ENCODE measurements around the gene CCDC87. TPM values are rescaled to one million over a fixed set of nuclear protein-coding genes. Genes with fewer than 3 reads are reported as not detected.

The CCDC87 gene
- total RNA-seq, 2 donors from 2014 or later, result 0.63 to 2.3 TPM

Other genes with a start within 250 kb of the CCDC87 start
- gene BRMS1, start 248.0 kb downstream of the CCDC87 start, total RNA-seq, result 10 to 100 TPM; 44.3 to 53.9 TPM
- gene B4GAT1, start 245.4 kb downstream of the CCDC87 start, total RNA-seq, result 1 to 10 TPM; 2.4 to 2.8 TPM
- 1 to 10 TPM; 5.4 TPM for gene SLC29A2, start 221.3 kb downstream of the CCDC87 start, total RNA-seq
- not detected for gene NPAS4, start 172.0 kb downstream of the CCDC87 start, total RNA-seq
- 10 to 100 TPM; 30.1 to 31.1 TPM for gene MRPL11, start 154.2 kb downstream of the CCDC87 start, total RNA-seq
- gene PELI3, start 126.2 kb downstream of the CCDC87 start, total RNA-seq, result 10 to 100 TPM; 11.3 to 13.3 TPM
- gene DPP3, start 112.6 kb downstream of the CCDC87 start, total RNA-seq, result 10 to 100 TPM; 23.9 to 34.0 TPM
- 10 to 100 TPM; 15.2 to 16.4 TPM for gene BBS1, start 82.4 kb downstream of the CCDC87 start, total RNA-seq
- 10 to 100 TPM; 15.2 to 18.1 TPM for gene ZDHHC24, start 47.0 kb downstream of the CCDC87 start, total RNA-seq
- under 1 TPM in 1 of 2 donors, not detected in 1; 0.30 TPM for gene ACTN3, start 46.2 kb downstream of the CCDC87 start, total RNA-seq
- 10 to 100 TPM; 10.5 to 13.4 TPM for gene CTSF, start 24.5 kb downstream of the CCDC87 start, total RNA-seq
- 10 to 100 TPM; 23.1 to 23.4 TPM for gene CCS, start 122 bp upstream of the CCDC87 start, total RNA-seq
- 100 to 1,000 TPM; 286 to 398 TPM for gene RBM14, start 23.6 kb upstream of the CCDC87 start, total RNA-seq
- gene RBM4, start 45.6 kb upstream of the CCDC87 start, total RNA-seq, result 100 to 1,000 TPM; 205 to 261 TPM
- 1 to 10 TPM; 7.3 to 9.9 TPM for gene RBM4B, start 84.8 kb upstream of the CCDC87 start, total RNA-seq
- gene SPTBN2, start 136.2 kb upstream of the CCDC87 start, total RNA-seq, result under 1 TPM in 1 of 2 donors, not detected in 1; 0.23 TPM

Measured in T-helper 17 cell (primary cell).